IMR-90 (cell line): ENCODE results near the gene DDAH2. TPM values are rescaled to one million over a fixed set of nuclear protein-coding genes. Genes with fewer than 3 reads are reported as not detected.

Experiments used
- ATAC-seq: fragments of 200-7000 bp; cut with Tn5 transposase; 2 replicates; pipeline ENCODE4 v1.9.1; 2020; ENCODE audit warnings: low read depth, mild to moderate bottlenecking, moderate library complexity
- BruUV-seq: library from RNA; stranded (reverse); fragments of 400-500 nt; replicated peaks from 2 replicates; lab custom pipeline; 2021; lab: Mats Ljungman, UMichigan
- CTCF ChIA-PET: fragments of 300-600 bp; formaldehyde crosslinking; extraction: SDS; loops from one replicate; lab custom pipeline; 2021; ENCODE audit warnings: antibody characterized with exemption; lab: Yijun Ruan, JAX
- POLR2A ChIA-PET: fragments of 300-600 bp; sonication (Branson Sonifier 250); formaldehyde crosslinking; loops from one replicate; lab custom pipeline; 2022; ENCODE audit warnings: antibody characterized with exemption; ENCODE audit not compliant: unreplicated experiment; lab: Charles Lee
- DNase-seq: peaks from one replicate; pipeline ENCODE4 v3.0.0; 2013
- H2AFZ ChIP-seq: replicated peaks from 2 replicates; pipeline ENCODE3; 2013; ENCODE audit warnings: low read length, mild to moderate bottlenecking; ENCODE audit not compliant: poor library complexity
- H2AK5ac ChIP-seq: 2 replicates; pipeline ENCODE4 v1.6.1; 2013; ENCODE audit warnings: low read depth, low read length, inconsistent platforms
- H2AK9ac ChIP-seq: replicated peaks from 2 replicates; pipeline ENCODE3; 2013; ENCODE audit warnings: mild to moderate bottlenecking, low read depth, low read length, moderate library complexity; ENCODE audit not compliant: poor library complexity
- H2BK120ac ChIP-seq: 2 replicates; pipeline ENCODE4 v1.6.1; 2013; ENCODE audit warnings: low read depth, low read length, inconsistent platforms
- H2BK15ac ChIP-seq: 3 replicates; pipeline ENCODE4 v1.6.1; 2013; ENCODE audit warnings: low read depth, low read length, inconsistent platforms
- H2BK20ac ChIP-seq: 2 replicates; pipeline ENCODE4 v1.6.1; 2013; ENCODE audit warnings: low read depth, mild to moderate bottlenecking, inconsistent platforms, low read length, moderate library complexity
- H2BK5ac ChIP-seq: 2 replicates; pipeline ENCODE4 v1.6.1; 2013; ENCODE audit warnings: mild to moderate bottlenecking, low read depth, low read length, inconsistent platforms; ENCODE audit not compliant: poor library complexity, severe bottlenecking
- H3K14ac ChIP-seq: replicated peaks from 2 replicates; pipeline ENCODE4 v1.6.1; 2013; ENCODE audit warnings: low read depth, low read length, inconsistent platforms
- H3K18ac ChIP-seq: 2 replicates; pipeline ENCODE4 v1.6.1; 2013; ENCODE audit warnings: low read depth, low read length, control low read depth
- H3K23ac ChIP-seq: 2 replicates; pipeline ENCODE4 v1.6.1; 2013; ENCODE audit warnings: low read depth, low read length, inconsistent platforms
- H3K27ac ChIP-seq: 2 replicates; pipeline ENCODE4 v1.5.1; 2013; ENCODE audit warnings: mild to moderate bottlenecking, control low read depth, low read length; ENCODE audit not compliant: insufficient read depth
- H3K27me3 ChIP-seq: 2 replicates; pipeline ENCODE4 v1.6.1; 2013; ENCODE audit warnings: low read length; ENCODE audit not compliant: control insufficient read depth, insufficient read depth
- H3K36me3 ChIP-seq: 2 replicates; pipeline ENCODE4 v1.6.1; 2013; ENCODE audit warnings: low read length, mixed read lengths; ENCODE audit not compliant: control insufficient read depth, insufficient read depth
- H3K4ac ChIP-seq: 2 replicates; pipeline ENCODE4 v1.6.1; 2013; ENCODE audit warnings: low read depth, low read length, inconsistent platforms
- H3K4me1 ChIP-seq: 2 replicates; pipeline ENCODE4 v1.6.1; 2013; ENCODE audit warnings: low read length, mixed read lengths; ENCODE audit not compliant: control insufficient read depth, insufficient read depth
- H3K4me2 ChIP-seq: 2 replicates; pipeline ENCODE4 v1.6.1; 2013; ENCODE audit warnings: low read depth, mild to moderate bottlenecking, control low read depth, low read length, moderate library complexity
- H3K4me3 ChIP-seq: 2 replicates; pipeline ENCODE4 v1.5.1; 2013; ENCODE audit warnings: low read depth, mild to moderate bottlenecking, control low read depth, low read length, moderate library complexity; ENCODE audit not compliant: insufficient read depth
- H3K56ac ChIP-seq: 2 replicates; pipeline ENCODE4 v1.6.1; 2013; ENCODE audit warnings: low read length, inconsistent platforms; ENCODE audit not compliant: insufficient read depth; ENCODE audit errors: extremely low read depth
- H3K79me1 ChIP-seq, 2 experiments: 2 replicates each; pipeline ENCODE4 v1.6.1; 2013; ENCODE audit warnings: low read length in 2 of 2, inconsistent platforms in 1 of 2, low read depth in 1 of 2
- H3K9ac ChIP-seq: 2 replicates; pipeline ENCODE4 v1.6.1; 2013; ENCODE audit warnings: low read depth, low read length, control low read depth
- H3K9me1 ChIP-seq: 2 replicates; pipeline ENCODE4 v1.6.1; 2013; ENCODE audit warnings: low read length, inconsistent platforms; ENCODE audit not compliant: insufficient read depth
- H3K9me3 ChIP-seq: 2 replicates; pipeline ENCODE4 v1.6.1; 2013; ENCODE audit warnings: low read length; ENCODE audit not compliant: control insufficient read depth, insufficient read depth
- H4K20me1 ChIP-seq: 2 replicates; pipeline ENCODE4 v1.6.1; 2013; ENCODE audit warnings: low read length, inconsistent platforms; ENCODE audit not compliant: insufficient read depth
- H4K5ac ChIP-seq: 2 replicates; pipeline ENCODE4 v1.6.1; 2013; ENCODE audit warnings: mild to moderate bottlenecking, low read depth, low read length, control low read depth
- H4K8ac ChIP-seq, 2 experiments: 2 replicates each; pipeline ENCODE4 v1.6.1; 2013; ENCODE audit warnings: low read depth in 2 of 2, low read length in 2 of 2, control low read depth in 1 of 2, inconsistent platforms in 1 of 2
- H4K91ac ChIP-seq: 2 replicates; pipeline ENCODE4 v1.6.1; 2013; ENCODE audit warnings: low read depth, low read length, inconsistent platforms; ENCODE audit not compliant: insufficient read depth
- BHLHE40 ChIP-seq: fragments of 150-350 bp; IDR thresholded peaks from 2 replicates; pipeline ENCODE4 v1.6.1; 2016; ENCODE audit warnings: mild to moderate bottlenecking, low read depth, low read length
- CEBPB ChIP-seq: IDR thresholded peaks from 2 replicates; pipeline ENCODE4 v1.6.1; 2012; ENCODE audit warnings: low read depth, low read length, improper control_type of control experiment
- CHD1 ChIP-seq: IDR thresholded peaks from 2 replicates; pipeline ENCODE4 v1.6.1; 2012; ENCODE audit warnings: low read depth, low read length, improper control_type of control experiment
- CTCF ChIP-seq: conservative IDR thresholded peaks from 2 replicates; pipeline ENCODE4 v1.5.1; 2012; ENCODE audit warnings: mild to moderate bottlenecking, low read depth, low read length, improper control_type of control experiment
- ELK1 ChIP-seq: fragments of 150-350 bp; IDR thresholded peaks from 2 replicates; pipeline ENCODE4 v1.6.1; 2016; ENCODE audit warnings: low read depth, mild to moderate bottlenecking, low read length, moderate library complexity, borderline replicate concordance
- FOS ChIP-seq: fragments of 150-350 bp; IDR thresholded peaks from 2 replicates; pipeline ENCODE4 v1.6.1; 2016; ENCODE audit warnings: low read depth, low read length
- MAFK ChIP-seq: IDR thresholded peaks from 2 replicates; pipeline ENCODE4 v1.6.1; 2012; ENCODE audit warnings: low read depth, low read length, improper control_type of control experiment
- MXI1 ChIP-seq: IDR thresholded peaks from 2 replicates; pipeline ENCODE4 v1.6.1; 2012; ENCODE audit warnings: low read depth, mild to moderate bottlenecking, low read length, moderate library complexity, borderline replicate concordance
- NFE2L2 ChIP-seq: fragments of 150-350 bp; IDR thresholded peaks from 2 replicates; pipeline ENCODE4 v1.6.1; 2016; ENCODE audit warnings: low read depth, mild to moderate bottlenecking, low read length
- POLR2A ChIP-seq: IDR thresholded peaks from 2 replicates; pipeline ENCODE4 v1.6.1; 2012; ENCODE audit warnings: mild to moderate bottlenecking, low read depth, low read length
- RAD21 ChIP-seq: IDR thresholded peaks from 2 replicates; pipeline ENCODE4 v1.6.1; 2012; ENCODE audit warnings: low read length, improper control_type of control experiment
- RCOR1 ChIP-seq: IDR thresholded peaks from 2 replicates; pipeline ENCODE4 v1.6.1; 2012; ENCODE audit warnings: mild to moderate bottlenecking, low read length, improper control_type of control experiment; ENCODE audit not compliant: insufficient replicate concordance
- RFX5 ChIP-seq: IDR thresholded peaks from 2 replicates; pipeline ENCODE4 v1.8.0; 2012; ENCODE audit warnings: low read depth, mild to moderate bottlenecking, low read length, moderate library complexity
- SMC3 ChIP-seq: fragments of 150-350 bp; IDR thresholded peaks from 2 replicates; pipeline ENCODE4 v1.6.1; 2016; ENCODE audit warnings: low read depth, mild to moderate bottlenecking, antibody characterized with exemption, low read length, moderate library complexity
- WGBS, 2 experiments: methylation state at CpG; one replicate each; pipeline versions ENCODE4 v1.1.5 to v1.1.7; 2013; ENCODE audit warnings: missing lambda C conversion rate in 2 of 2; ENCODE audit not compliant: insufficient read length in 1 of 2; ENCODE audit errors: extremely low coverage in 2 of 2; 5-methylcytosine and 5-hydroxymethylcytosine counted together
- dilution Hi-C: fragments of 300-500 bp; cut with HindIII; formaldehyde crosslinking; loops from one replicate; pipeline ENCODE4 v1.14.3; 2018; ENCODE audit warnings: low sequenced_read_pairs; ENCODE audit not compliant: unreplicated experiment
- in situ Hi-C: fragments of 300-500 bp; cut with MboI; formaldehyde crosslinking; loops from 3 replicates; pipeline ENCODE4 v1.14.3; 2019; ENCODE audit warnings: low sequenced_read_pairs, inconsistent platforms, mixed read lengths
- intact Hi-C: fragments of 100-400 bp; cut with micrococcal nuclease; formaldehyde crosslinking; loops from 2 replicates; pipeline ENCODE4 v1.10.0; 2022
- polyA plus RNA-seq, 3 experiments: library from polyadenylated mRNA; depleted of rRNA; stranded (reverse); fragments of >200 nt; gene quantifications; 2 replicates each; pipeline ENCODE4 v1.2.3, GENCODE V29; 2012; ENCODE audit warnings: low replicate concordance in 1 of 3
- total RNA-seq: library from RNA; depleted of rRNA; stranded (reverse); fragments of >200 nt; gene quantifications from 2 replicates; pipeline ENCODE4 v1.2.3, GENCODE V29; 2012
- TF ChIP-seq, protein P1 (sequence below): fragments of 150-350 bp; IDR thresholded peaks from 2 replicates; pipeline ENCODE4 v1.6.1; 2017; ENCODE audit warnings: mild to moderate bottlenecking, antibody characterized with exemption, low read length, low read depth

DDAH2 gene
- total and polyA plus RNA-seq, 2 of the 4 experiments (the other 2 are of a cell fraction), result 40.7 to 57.9 TPM

GRCh38 chr6:31769684-31770371 lies 40.7 kb upstream of the DDAH2 start:
- no peak overlapping the region for H3K18ac ChIP-seq
- H3K4ac ChIP-seq, result no peak overlapping the region; the same call in 1 of the 2 replicates
- ATAC-seq (peak; percentile 69), DNase-seq (peak; percentile 31)
- dilution Hi-C loops (no loop called here), in situ Hi-C loops (no loop called here), intact Hi-C loops (no loop called here)
- H4K5ac ChIP-seq, result no peak overlapping the region
- H3K4me3 ChIP-seq, result no peak overlapping the region
- no peak overlapping the region for H3K4me2 ChIP-seq
- H3K27me3 ChIP-seq, result no peaks in the 10 kb centered on the region
- H4K20me1 ChIP-seq, result no peaks in the 10 kb centered on the region
- no TSS peak for BruUV-seq
- H3K79me1 ChIP-seq, result no peaks in the 10 kb centered on the region
- H3K36me3 ChIP-seq, result no peaks in the 10 kb centered on the region
- H2BK5ac ChIP-seq, result no peak overlapping the region
- no peak overlapping the region for H3K56ac ChIP-seq
- H4K8ac ChIP-seq, result no peak overlapping the region
- H3K23ac ChIP-seq, result no peak overlapping the region
- no peak overlapping the region for H2BK120ac ChIP-seq
- H3K9me1 ChIP-seq, result peaks cover 3% of the 10 kb centered on the region; the same call in 1 of the 2 replicates
- 76% methylated on average over 2 of the region's 12 CpGs; no CpG with 5 or more reads in 1 of the 2 experiments for WGBS, 2 experiments
- ChIA-PET POLR2A (no interaction called here), CTCF (interaction anchor here (0.5 to 1.6 kb wide), 7 partner anchors 17 to 50 kb away, joined by 3 to 7 read pairs (median 5); no protein-coding TSS in a partner anchor)
- no peak overlapping the region for H3K27ac ChIP-seq
- H4K91ac ChIP-seq, result no peak overlapping the region
- H2BK20ac ChIP-seq, result no peak overlapping the region
- no peak overlapping the region for H3K9ac ChIP-seq
- no peaks in the 10 kb centered on the region for H3K4me1 ChIP-seq
- no peak overlapping the region for H2AFZ ChIP-seq
- no peak overlapping the region; the same call in 2 of the 3 replicates for H2BK15ac ChIP-seq
- peak overlapping the region; percentile 48 for H2AK9ac ChIP-seq
- H3K14ac ChIP-seq, result no peak overlapping the region
- no peaks in the 10 kb centered on the region for H3K9me3 ChIP-seq
- H2AK5ac ChIP-seq, result peak overlapping the region; percentile 48; the same call in 1 of the 2 replicates
- peak; percentile 66 for TF ChIP-seq RAD21
- no peak for TF ChIP-seq FOS
- TF ChIP-seq POLR2A, result no peak
- TF ChIP-seq CTCF, result peak; percentile 74
- no peak for TF ChIP-seq CHD1
- peak; percentile 74 for TF ChIP-seq SMC3
- TF ChIP-seq MAFK, result no peak
- no peak for TF ChIP-seq RFX5
- no peak for TF ChIP-seq MXI1
- no peak for TF ChIP-seq BHLHE40
- no peak for TF ChIP-seq CEBPB
- TF ChIP-seq RCOR1, result no peak
- TF ChIP-seq, protein P1, sequence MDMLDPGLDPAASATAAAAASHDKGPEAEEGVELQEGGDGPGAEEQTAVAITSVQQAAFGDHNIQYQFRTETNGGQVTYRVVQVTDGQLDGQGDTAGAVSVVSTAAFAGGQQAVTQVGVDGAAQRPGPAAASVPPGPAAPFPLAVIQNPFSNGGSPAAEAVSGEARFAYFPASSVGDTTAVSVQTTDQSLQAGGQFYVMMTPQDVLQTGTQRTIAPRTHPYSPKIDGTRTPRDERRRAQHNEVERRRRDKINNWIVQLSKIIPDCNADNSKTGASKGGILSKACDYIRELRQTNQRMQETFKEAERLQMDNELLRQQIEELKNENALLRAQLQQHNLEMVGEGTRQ, result no peak
- no peak for TF ChIP-seq NFE2L2
- TF ChIP-seq ELK1, result no peak
